Inflammatory macrophage treated with lipopolysaccharide for 4 hours (primary cell): Measurements from ENCODE around the gene SYCP2L.
"Not testable (repeated sequence)": the region's sequence is repeated elsewhere in the genome, so short reads cannot be mapped to it uniquely, and the experiment has no call there.

Experiments used
- DNase-seq: peaks from one replicate; pipeline ENCODE4 v3.0.0-alpha.2; 2020

SYCP2L gene

DNA sequence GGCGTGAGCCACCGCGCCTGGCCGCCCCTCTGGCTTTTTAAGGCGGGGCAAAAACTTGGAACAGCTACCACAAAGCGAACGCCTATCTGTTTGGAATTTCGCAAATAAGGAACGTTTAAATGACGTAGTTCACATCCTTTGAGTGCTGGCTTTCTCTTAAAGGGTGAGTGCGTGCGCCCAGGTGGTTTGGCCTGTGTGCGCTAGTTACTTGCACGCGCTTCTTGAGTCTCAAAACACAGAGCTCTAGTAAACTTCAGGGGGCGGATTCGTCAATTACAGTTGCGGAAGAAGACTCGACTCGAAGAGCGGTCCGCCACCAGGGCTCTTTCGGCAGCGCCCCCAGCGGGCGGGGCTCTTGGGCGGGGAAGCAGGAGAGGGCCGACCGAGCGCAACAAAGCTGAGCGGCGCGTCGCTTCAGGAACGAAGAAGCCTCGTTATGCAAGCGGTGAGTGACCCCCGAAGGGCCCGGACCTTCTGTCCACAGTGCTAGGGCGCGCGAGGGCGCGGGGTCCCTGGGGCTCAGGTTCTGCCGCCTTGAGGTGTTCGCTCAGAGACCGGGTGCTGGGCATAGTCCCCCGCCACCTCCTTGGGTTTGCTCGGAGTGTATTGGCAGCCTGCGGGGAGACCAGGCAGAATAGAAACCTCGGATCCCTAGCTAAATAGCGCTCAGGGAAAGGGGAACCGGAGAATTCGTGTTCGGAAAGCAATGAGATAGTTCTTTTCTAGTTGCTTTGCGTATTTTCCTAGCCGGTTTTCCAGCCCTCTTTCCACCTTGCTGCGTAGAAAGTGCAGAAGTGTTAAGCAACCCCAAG is at the start of gene SYCP2L:
Gene SYCP2L, plus strand, starts transcription at position 362 of the 812 bp plus-strand sequence. Its CDS starts 75 bp downstream, at position 437.
- peak; percentile 63 for DNase-seq

GRCh38 chr6:10837622-10837994 is 49.2 kb upstream of the SYCP2L start:
- DNase-seq, result no peak

GRCh38 chr6:10837995-10838793 is 48.7 kb upstream of the SYCP2L start, which contains the start of gene MAK:
MAK (minus strand) TSS chr6:10838539; CDS start chr6:10830648, 7,891 bp downstream.
- DNase-seq, result peak; percentile 87

DNA sequence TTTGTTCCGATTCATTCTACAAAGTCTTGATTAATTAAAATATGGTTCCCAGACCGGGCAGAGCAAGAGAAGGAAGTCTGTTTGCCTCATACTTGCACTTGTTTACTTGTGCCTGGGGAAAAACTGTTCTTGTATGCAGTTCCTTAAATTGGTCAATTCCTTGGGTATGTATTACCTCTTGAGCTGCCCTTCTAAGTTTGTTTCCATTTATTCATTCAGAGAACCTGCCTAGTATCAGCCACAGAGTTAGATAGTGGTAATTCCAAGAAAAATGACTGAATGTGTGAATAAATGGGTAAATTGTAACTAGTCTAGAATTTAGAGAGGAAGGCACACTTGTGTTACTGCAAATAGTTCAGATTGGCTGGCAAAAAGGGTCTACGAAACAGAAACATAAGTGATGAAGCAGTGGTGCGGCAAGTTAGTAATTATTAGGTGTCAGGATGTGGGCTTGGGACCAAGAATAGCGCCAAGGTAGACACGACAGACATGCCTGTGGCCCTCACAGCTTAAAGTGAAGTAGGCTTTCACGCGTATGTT is 48.0 kb upstream of the SYCP2L start:
- peak; percentile 80 for DNase-seq

DNA sequence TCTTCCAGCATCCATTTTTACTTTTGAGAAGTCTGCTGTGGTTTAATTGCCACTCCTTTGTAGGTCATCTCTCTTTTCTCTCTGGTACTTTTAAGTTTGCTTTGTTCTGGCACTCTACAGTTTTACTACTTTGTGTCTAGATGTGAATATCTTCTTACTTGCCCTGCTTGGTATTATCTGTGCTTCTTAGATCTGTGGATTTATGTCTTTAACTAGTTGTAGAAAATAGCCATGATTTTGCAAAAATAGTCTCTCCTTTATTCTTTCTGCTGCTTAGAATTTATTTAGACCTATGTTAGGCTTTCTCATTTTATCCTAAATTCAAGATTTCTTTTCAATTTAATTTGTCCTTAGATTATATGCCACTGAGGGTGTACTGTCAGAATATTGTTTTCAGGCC is 43.3 kb upstream of the SYCP2L start:
- no peak for DNase-seq

GRCh38 chr6:10847684-10848083 is 39.2 kb upstream of the SYCP2L start:
- DNase-seq, result peak; percentile 12

DNA sequence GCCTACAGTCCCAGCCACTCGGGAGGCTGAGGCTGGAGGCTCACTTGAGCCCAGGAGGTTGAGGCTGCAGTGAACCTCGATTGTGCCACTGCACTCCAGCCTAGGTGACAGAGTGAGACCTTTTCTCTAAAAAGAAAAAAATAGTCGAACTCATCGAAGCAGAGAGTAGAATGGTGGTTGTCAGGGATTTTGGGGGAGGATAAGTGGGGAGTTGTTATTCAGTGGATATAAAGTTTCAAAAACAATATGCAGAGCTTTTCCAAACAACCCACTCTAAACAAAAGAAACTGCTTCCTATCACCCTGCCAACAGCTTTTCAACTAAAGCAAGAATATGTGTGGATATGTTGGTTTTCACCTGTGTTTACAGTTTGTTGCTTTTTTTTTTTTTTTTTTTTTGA is 37.0 kb upstream of the SYCP2L start:
- DNase-seq, result no peak

DNA sequence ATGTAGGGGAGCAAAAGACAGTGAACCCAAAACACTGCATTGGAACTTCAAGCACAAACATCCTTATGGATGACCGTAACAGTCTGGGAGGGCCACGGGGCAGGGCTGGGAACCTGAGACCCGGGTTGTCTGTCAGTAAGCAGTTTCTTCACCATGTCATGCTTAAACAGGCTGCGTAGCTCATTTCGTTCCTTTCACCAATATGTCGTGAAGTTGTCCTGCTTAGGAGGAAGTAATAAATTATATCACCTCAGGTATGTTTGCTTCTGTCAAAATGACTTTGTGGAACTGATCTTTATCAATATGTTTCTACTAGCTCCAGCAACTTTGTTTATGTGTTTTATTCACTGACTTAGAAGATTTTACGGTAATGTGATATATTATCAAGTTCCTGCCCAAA is 36.1 kb upstream of the SYCP2L start:
- DNase-seq, result no peak

DNA sequence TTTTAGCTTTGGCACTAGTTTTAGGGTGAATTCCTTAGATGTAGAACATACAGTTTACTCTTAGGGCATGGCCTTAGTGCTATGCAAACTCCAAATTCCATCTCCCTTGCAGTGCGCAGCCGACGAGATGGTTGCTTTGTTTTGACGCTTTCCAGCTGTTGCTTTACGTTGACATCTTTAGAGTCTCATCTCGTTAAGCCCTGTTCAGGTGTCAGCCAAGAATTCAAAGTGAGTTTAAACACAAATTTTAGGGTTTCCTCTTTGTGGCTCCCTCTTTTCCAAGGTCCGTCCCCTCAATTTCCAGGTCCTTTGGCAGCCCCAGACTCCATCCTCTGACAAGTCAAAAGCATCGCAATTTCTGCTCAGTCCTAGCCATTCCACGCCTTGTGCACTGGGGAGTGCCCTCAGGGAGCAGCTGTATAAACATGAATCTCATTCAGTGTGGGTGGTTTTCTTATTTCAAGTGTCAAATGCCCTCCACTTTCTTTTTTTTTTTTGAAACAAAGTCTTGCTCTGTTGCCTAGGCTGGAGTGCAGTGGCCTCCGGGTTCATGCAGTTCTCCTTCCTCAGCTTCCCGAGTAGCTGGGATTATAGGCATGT is 34.4 kb upstream of the SYCP2L start:
- no peak for DNase-seq

- peak; percentile 24 for DNase-seq
These were observed 33.0 kb upstream of the SYCP2L start for GRCh38 chr6:10853849-10854300.

DNA sequence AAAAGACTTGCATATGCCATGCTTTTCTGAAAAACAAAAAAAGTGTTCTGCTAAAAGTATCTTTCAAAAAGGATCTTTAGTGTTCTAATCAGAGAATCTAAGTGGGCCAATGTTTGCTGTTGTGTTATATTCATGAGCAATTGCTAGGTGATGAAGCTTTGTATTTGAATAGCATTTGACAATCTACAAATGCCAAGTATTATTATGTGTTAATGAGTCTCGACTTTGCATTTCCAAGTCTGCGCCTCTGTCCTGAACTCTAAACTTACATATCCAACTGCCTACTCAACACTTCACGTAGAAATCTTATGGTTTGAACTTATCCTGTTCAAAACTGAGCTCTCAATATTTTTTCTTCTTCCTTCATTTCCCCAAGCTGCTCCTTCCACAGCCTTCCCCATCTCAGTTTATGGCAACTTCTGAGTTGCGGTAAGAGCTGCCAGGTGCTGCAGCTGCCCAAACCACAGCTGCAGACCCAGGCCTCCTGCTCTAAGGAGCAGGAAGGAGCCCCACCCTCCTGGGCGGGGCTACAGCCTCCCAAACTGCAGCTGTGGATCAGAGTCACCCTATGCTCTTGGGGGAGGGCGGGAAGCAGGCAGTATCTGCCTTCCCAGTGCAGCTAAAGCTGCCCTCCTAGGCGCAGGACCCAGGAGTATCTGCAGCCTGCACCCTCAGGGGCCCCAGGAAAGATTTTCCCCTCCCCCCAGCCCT is 31.8 kb upstream of the SYCP2L start:
- DNase-seq, result no peak

GRCh38 chr6:10857259-10857658 is 29.6 kb upstream of the SYCP2L start:
- no peak for DNase-seq

GRCh38 chr6:10861086-10861485 is 25.8 kb upstream of the SYCP2L start:
- no peak for DNase-seq

GRCh38 chr6:10862361-10862760 is 24.5 kb upstream of the SYCP2L start:
- no peak for DNase-seq

DNA sequence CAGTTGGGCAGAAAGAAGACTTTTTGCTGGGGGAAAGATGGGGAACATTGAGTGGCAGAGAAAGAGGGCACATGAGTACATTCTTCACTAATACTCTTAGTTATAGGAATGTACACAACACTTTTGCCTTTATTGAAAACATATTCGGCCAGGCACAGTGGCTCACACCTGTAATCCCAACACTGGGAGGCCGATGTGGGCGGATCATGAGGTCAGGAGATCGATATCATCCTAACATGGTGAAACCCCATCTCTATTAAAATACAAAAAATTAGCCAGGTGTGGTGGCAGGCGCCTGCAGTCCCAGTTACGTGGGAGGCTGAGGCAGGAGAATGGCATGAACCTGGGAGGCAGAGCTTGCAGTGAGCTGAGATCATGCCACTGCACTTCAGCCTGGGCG is 23.8 kb upstream of the SYCP2L start:
- not testable (repeated sequence) for DNase-seq

DNA sequence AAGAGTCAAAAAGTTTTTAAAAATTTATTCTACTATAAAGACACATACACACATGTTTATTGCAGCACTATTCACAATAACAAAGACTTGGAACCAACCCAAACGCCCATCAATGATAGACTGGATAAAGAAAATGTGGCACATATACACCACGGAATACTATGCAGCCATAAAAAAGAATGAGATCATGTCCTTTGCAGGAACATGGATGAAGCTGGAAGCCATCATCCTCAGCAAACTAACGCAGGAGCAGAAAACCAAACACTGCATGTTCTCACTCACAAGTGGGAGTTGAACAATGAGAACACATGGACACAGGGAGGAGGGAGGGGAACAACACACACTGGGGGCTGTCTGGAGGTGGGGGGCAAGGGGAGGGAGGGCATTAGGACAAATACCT is 20.1 kb upstream of the SYCP2L start:
- DNase-seq, result not testable (repeated sequence)

GRCh38 chr6:10867952-10868351 is 18.9 kb upstream of the SYCP2L start:
- no peak for DNase-seq

GRCh38 chr6:10873374-10873773 is 13.5 kb upstream of the SYCP2L start:
- DNase-seq, result no peak

- no peak for DNase-seq
These were observed 12.6 kb upstream of the SYCP2L start for GRCh38 chr6:10874207-10874606.

- DNase-seq, result no peak
These were observed 11.8 kb upstream of the SYCP2L start for GRCh38 chr6:10875026-10875425.

DNA sequence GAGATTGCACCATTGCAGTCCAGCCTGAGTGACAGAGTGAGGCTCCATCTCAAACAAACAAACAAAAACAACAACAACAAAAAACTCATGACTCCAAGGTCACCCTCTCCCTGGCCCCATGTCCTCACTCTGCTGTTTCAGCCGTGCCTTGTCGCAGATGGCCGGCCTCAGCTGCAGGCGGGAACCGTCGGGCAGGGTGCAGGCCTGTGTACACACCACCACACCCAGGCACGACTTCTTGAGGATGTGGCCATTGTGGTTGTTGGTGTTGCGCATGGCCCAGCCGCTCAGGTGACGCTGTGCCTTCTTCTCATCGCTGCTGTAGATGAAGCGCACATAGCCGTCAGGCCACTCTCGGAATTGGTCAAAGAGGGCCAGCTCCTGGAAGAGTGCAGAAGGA is 9.8 kb upstream of the SYCP2L start:
- no peak for DNase-seq

GRCh38 chr6:10877871-10878270 is 9.0 kb upstream of the SYCP2L start:
- DNase-seq, result no peak

- DNase-seq, result no peak
These were observed 6.5 kb upstream of the SYCP2L start for GRCh38 chr6:10880366-10880765.
